ENCODE data around the gene KCNK3. TPM values are rescaled to one million over a fixed set of nuclear protein-coding genes. Genes with fewer than 3 reads are reported as not detected.

The KCNK3 gene
- total and polyA plus RNA-seq, 3 experiments from 2014 or later, result not detected

DNA sequence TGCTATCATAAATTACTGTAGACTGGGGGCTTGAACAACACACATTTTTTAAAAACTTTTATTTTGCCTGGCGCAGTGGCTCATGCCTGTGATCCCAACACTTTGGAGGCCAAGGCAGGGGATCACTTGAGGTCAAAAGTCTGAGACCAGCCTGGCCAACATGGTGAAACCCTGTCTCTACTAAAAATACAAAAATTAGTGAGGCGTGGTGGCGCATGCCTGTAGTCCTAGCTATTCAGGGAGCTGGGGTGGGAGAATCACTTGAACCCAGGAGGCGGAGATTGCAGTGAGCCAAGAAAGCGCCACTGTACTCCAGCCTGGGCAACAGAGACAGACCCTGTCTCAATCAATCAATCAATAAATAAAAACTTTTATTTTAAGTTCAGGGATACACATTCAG, 9.1 kb downstream of the KCNK3 start:
- POLR2A ChIA-PET, result no interaction called here
- CTCF ChIA-PET, result no interaction called here
- H3K4me3 ChIP-seq (ENCODE audit: low read length), result no peak overlapping the region
- Mint-ChIP-seq H3K9me3 (no peaks in the 10 kb centered on the region), H3K27me3 (peaks cover 29 to 60% of the 10 kb centered on the region in 2 donors), H3K4me3 (no peak overlapping the region), H3K27ac (no peak overlapping the region), H3K4me1 (no peaks in the 10 kb centered on the region), H3K36me3 (no peaks in the 10 kb centered on the region)
- no peak overlapping the region for H3K27ac ChIP-seq (ENCODE audit: low read depth, low read length)
- H3K4me1 ChIP-seq (ENCODE audit: insufficient read depth, low read length), result no peaks in the 10 kb centered on the region
- DNase-seq, result no peak
- no peaks in the 10 kb centered on the region for H3K36me3 ChIP-seq (ENCODE audit: insufficient read depth, low read length)
- peaks cover under 1% of the 10 kb centered on the region for H3K27me3 ChIP-seq (ENCODE audit: insufficient read depth, low read length, poor library complexity, severe bottlenecking)
- H3K9me3 ChIP-seq (ENCODE audit: low read length), result no peaks in the 10 kb centered on the region

GRCh38 chr2:26702025-26702424, 9.5 kb downstream of the KCNK3 start:
- H3K4me3 ChIP-seq (ENCODE audit: low read length), result no peak overlapping the region
- H3K27ac Mint-ChIP-seq, result no peak overlapping the region
- H3K9me3 Mint-ChIP-seq, result no peaks in the 10 kb centered on the region
- H3K36me3 Mint-ChIP-seq, result no peaks in the 10 kb centered on the region
- H3K27ac ChIP-seq (ENCODE audit: low read depth, low read length), result no peak overlapping the region
- POLR2A ChIA-PET, result no interaction called here
- no peaks in the 10 kb centered on the region for H3K9me3 ChIP-seq (ENCODE audit: low read length)
- H3K27me3 Mint-ChIP-seq, result peaks cover 25 to 60% of the 10 kb centered on the region in 2 donors
- H3K4me3 Mint-ChIP-seq, result no peak overlapping the region
- no peaks in the 10 kb centered on the region for H3K4me1 ChIP-seq (ENCODE audit: insufficient read depth, low read length)
- H3K4me1 Mint-ChIP-seq, result no peaks in the 10 kb centered on the region
- H3K27me3 ChIP-seq (ENCODE audit: insufficient read depth, low read length, poor library complexity, severe bottlenecking), result no peaks in the 10 kb centered on the region
- DNase-seq, result no peak
- CTCF ChIA-PET, result no interaction called here
- H3K36me3 ChIP-seq (ENCODE audit: insufficient read depth, low read length), result no peaks in the 10 kb centered on the region

- Histone ChIP-seq H3K36me3 (ENCODE audit: insufficient read depth, low read length) (no peaks in the 10 kb centered on the region), H3K27me3 (ENCODE audit: insufficient read depth, low read length, poor library complexity, severe bottlenecking) (no peaks in the 10 kb centered on the region), H3K27ac (ENCODE audit: low read depth, low read length) (no peak overlapping the region), H3K4me3 (ENCODE audit: low read length) (no peak overlapping the region), H3K4me1 (ENCODE audit: insufficient read depth, low read length) (no peaks in the 10 kb centered on the region), H3K9me3 (ENCODE audit: low read length) (no peaks in the 10 kb centered on the region)
- POLR2A ChIA-PET, result no interaction called here
- CTCF ChIA-PET, result no interaction called here
- no peak for DNase-seq
- Mint-ChIP-seq H3K4me3 (no peak overlapping the region), H3K4me1 (no peaks in the 10 kb centered on the region), H3K27ac (peak overlapping the region in 1 of 8 donors; percentile 59), H3K27me3 (peaks cover 18 to 53% of the 10 kb centered on the region in 2 donors), H3K9me3 (no peaks in the 10 kb centered on the region), H3K36me3 (no peaks in the 10 kb centered on the region)
Measured at GRCh38 chr2:26704441-26704977, 12.0 kb downstream of the KCNK3 start.

DNA sequence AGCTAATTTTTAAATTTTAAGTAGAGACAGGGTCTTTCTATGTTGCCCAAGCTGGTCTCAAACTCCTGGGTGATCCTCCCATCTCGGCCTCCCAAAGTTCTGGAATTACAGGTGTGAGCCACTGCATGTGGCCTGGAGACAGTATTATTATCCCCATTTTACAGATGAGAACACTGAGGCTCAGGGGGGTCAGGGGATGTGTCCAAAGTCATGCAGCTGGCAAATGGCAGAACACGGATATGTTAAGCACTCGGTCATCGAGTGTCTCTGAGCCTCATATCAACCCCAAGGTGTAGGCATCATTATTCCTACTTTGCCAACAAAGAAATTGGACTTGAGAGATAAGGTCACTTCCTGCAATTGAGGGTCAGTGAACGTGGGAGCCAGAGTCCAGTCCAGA, 12.6 kb downstream of the KCNK3 start:
- no peaks in the 10 kb centered on the region for H3K36me3 Mint-ChIP-seq
- no peak overlapping the region for H3K27ac Mint-ChIP-seq
- Histone ChIP-seq H3K27ac (ENCODE audit: low read depth, low read length) (no peak overlapping the region), H3K4me3 (ENCODE audit: low read length) (no peak overlapping the region), H3K4me1 (ENCODE audit: insufficient read depth, low read length) (no peaks in the 10 kb centered on the region), H3K36me3 (ENCODE audit: insufficient read depth, low read length) (no peaks in the 10 kb centered on the region), H3K27me3 (ENCODE audit: insufficient read depth, low read length, poor library complexity, severe bottlenecking) (no peaks in the 10 kb centered on the region), H3K9me3 (ENCODE audit: low read length) (no peaks in the 10 kb centered on the region)
- H3K9me3 Mint-ChIP-seq, result no peaks in the 10 kb centered on the region
- CTCF ChIA-PET, result no interaction called here
- no peak overlapping the region for H3K4me3 Mint-ChIP-seq
- H3K4me1 Mint-ChIP-seq, result no peaks in the 10 kb centered on the region
- peaks cover 18 to 54% of the 10 kb centered on the region in 2 donors for H3K27me3 Mint-ChIP-seq
- DNase-seq, result no peak
- POLR2A ChIA-PET, result no interaction called here

- no peaks in the 10 kb centered on the region for H3K4me1 ChIP-seq (ENCODE audit: insufficient read depth, low read length)
- Mint-ChIP-seq H3K36me3 (no peaks in the 10 kb centered on the region), H3K9me3 (no peaks in the 10 kb centered on the region), H3K27me3 (peaks cover 14 to 50% of the 10 kb centered on the region in 2 donors), H3K27ac (no peak overlapping the region), H3K4me1 (no peaks in the 10 kb centered on the region), H3K4me3 (no peak overlapping the region)
- no peak for DNase-seq
- H3K27ac ChIP-seq (ENCODE audit: low read depth, low read length), result no peak overlapping the region
- H3K4me3 ChIP-seq (ENCODE audit: low read length), result no peak overlapping the region
- H3K9me3 ChIP-seq (ENCODE audit: low read length), result no peaks in the 10 kb centered on the region
- H3K36me3 ChIP-seq (ENCODE audit: insufficient read depth, low read length), result no peaks in the 10 kb centered on the region
- ChIA-PET CTCF (no interaction called here), POLR2A (no interaction called here)
- H3K27me3 ChIP-seq (ENCODE audit: insufficient read depth, low read length, poor library complexity, severe bottlenecking), result no peaks in the 10 kb centered on the region
Measured at GRCh38 chr2:26706093-26706492, 13.6 kb downstream of the KCNK3 start.

DNA sequence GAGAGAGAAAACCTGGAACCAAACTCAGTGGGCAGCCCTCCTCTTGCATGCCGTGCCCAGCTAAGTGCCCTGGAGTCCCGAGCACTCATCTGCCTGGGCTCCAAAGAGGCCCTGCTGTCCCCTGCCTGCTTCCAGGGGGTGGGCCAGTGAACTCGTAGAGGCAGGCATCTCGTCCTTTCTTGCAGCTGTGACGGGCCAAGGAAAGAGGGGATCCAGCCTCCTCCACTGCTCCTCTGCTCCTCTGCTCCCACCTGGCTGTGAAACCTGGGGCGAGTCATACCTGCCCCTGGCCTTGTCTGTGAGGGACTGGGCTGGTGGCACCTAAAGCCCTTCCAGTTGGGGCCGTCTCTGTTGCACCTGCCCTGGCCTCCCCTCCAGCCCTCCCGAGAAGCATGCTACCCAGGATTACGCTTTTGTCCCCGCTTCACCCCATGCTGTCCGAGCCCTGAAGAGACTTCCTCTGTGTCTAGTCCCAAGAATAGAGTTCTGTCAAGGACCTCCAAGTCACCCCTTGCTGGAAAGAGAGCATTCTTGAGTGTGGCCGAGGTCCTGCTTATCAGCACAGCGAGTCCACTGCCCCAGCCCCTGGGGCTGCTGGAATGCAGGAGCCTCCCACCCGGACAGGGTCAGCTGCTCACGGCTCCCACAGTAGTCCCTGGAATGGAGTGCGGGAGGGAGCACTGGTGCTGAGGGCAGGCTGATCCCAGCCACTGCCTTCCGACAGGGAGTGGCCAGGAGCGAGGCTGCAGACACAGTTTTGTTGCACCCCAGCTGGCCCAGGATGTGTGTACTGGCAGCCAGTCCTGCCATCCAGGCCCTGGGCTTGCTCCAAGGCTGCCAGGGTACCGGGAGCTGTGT, 14.3 kb downstream of the KCNK3 start:
- ChIA-PET CTCF (no interaction called here), POLR2A (no interaction called here)
- no peaks in the 10 kb centered on the region for H3K36me3 Mint-ChIP-seq
- H3K27ac Mint-ChIP-seq, result no peak overlapping the region
- no peak overlapping the region for H3K4me3 Mint-ChIP-seq
- no peaks in the 10 kb centered on the region for H3K4me1 Mint-ChIP-seq
- no peaks in the 10 kb centered on the region for H3K9me3 ChIP-seq (ENCODE audit: low read length)
- no peak for DNase-seq
- H3K9me3 Mint-ChIP-seq, result no peaks in the 10 kb centered on the region
- no peaks in the 10 kb centered on the region for H3K27me3 ChIP-seq (ENCODE audit: insufficient read depth, low read length, poor library complexity, severe bottlenecking)
- H3K27me3 Mint-ChIP-seq, result peaks cover 8 to 50% of the 10 kb centered on the region in 2 donors
- H3K4me3 ChIP-seq (ENCODE audit: low read length), result no peak overlapping the region
- no peaks in the 10 kb centered on the region for H3K36me3 ChIP-seq (ENCODE audit: insufficient read depth, low read length)
- H3K4me1 ChIP-seq (ENCODE audit: insufficient read depth, low read length), result no peaks in the 10 kb centered on the region
- no peak overlapping the region for H3K27ac ChIP-seq (ENCODE audit: low read depth, low read length)

GRCh38 chr2:26707747-26708146, 15.2 kb downstream of the KCNK3 start:
- no peaks in the 10 kb centered on the region for H3K27me3 ChIP-seq (ENCODE audit: insufficient read depth, low read length, poor library complexity, severe bottlenecking)
- Mint-ChIP-seq H3K36me3 (no peaks in the 10 kb centered on the region), H3K27ac (no peak overlapping the region), H3K27me3 (peaks cover 8 to 50% of the 10 kb centered on the region in 2 donors), H3K4me3 (no peak overlapping the region), H3K9me3 (no peaks in the 10 kb centered on the region), H3K4me1 (no peaks in the 10 kb centered on the region)
- H3K27ac ChIP-seq (ENCODE audit: low read depth, low read length), result no peak overlapping the region
- no peak overlapping the region for H3K4me3 ChIP-seq (ENCODE audit: low read length)
- H3K9me3 ChIP-seq (ENCODE audit: low read length), result no peaks in the 10 kb centered on the region
- POLR2A ChIA-PET, result no interaction called here
- H3K4me1 ChIP-seq (ENCODE audit: insufficient read depth, low read length), result no peaks in the 10 kb centered on the region
- CTCF ChIA-PET, result no interaction called here
- DNase-seq, result no peak
- H3K36me3 ChIP-seq (ENCODE audit: insufficient read depth, low read length), result no peaks in the 10 kb centered on the region

- H3K4me3 ChIP-seq (ENCODE audit: low read length), result no peak overlapping the region
- Mint-ChIP-seq H3K27ac (no peak overlapping the region), H3K4me1 (no peaks in the 10 kb centered on the region), H3K4me3 (no peak overlapping the region), H3K27me3 (peaks cover 8 to 45% of the 10 kb centered on the region in 2 donors), H3K9me3 (peaks cover 0 to 2% (median 0%) of the 10 kb centered on the region in 5 donors), H3K36me3 (no peaks in the 10 kb centered on the region)
- POLR2A ChIA-PET, result no interaction called here
- DNase-seq, result no peak
- H3K4me1 ChIP-seq (ENCODE audit: insufficient read depth, low read length), result no peaks in the 10 kb centered on the region
- H3K27me3 ChIP-seq (ENCODE audit: insufficient read depth, low read length, poor library complexity, severe bottlenecking), result no peaks in the 10 kb centered on the region
- CTCF ChIA-PET, result no interaction called here
- no peaks in the 10 kb centered on the region for H3K9me3 ChIP-seq (ENCODE audit: low read length)
- no peaks in the 10 kb centered on the region for H3K36me3 ChIP-seq (ENCODE audit: insufficient read depth, low read length)
- H3K27ac ChIP-seq (ENCODE audit: low read depth, low read length), result no peak overlapping the region
Measured at GRCh38 chr2:26708457-26708856, 15.9 kb downstream of the KCNK3 start.
